GM21825 (cell line): Measurements from ENCODE around the gene VAMP4.

Experiments
- ATAC-seq: cut with Tn5 transposase; IDR thresholded peaks from one replicate; pipeline ENCODE4 v1.9.1; 2021; ENCODE audit warnings: mild to moderate bottlenecking, moderate library complexity; ENCODE audit not compliant: unreplicated experiment

The VAMP4 gene

GRCh38 chr1:171654201-171654941, 87.5 kb downstream of the VAMP4 start:
- ATAC-seq, result no peak

GRCh38 chr1:171653796-171654195, 88.1 kb downstream of the VAMP4 start:
- no peak for ATAC-seq

- ATAC-seq, result no peak
Observed at GRCh38 chr1:171652234-171652822, 89.5 kb downstream of the VAMP4 start, which contains the start of gene MYOC. TSS of gene MYOC (minus strand) at chr1:171652688. CDS start at chr1:171652611, 77 bp downstream.
